Stromal cell of bone marrow (primary cell): ENCODE data around the gene CDC42BPB.

Experiments
- DNase-seq: peaks from one replicate; pipeline ENCODE4 v3.0.0-alpha.2; 2012; ENCODE audit warnings: low read depth

Gene CDC42BPB

DNA sequence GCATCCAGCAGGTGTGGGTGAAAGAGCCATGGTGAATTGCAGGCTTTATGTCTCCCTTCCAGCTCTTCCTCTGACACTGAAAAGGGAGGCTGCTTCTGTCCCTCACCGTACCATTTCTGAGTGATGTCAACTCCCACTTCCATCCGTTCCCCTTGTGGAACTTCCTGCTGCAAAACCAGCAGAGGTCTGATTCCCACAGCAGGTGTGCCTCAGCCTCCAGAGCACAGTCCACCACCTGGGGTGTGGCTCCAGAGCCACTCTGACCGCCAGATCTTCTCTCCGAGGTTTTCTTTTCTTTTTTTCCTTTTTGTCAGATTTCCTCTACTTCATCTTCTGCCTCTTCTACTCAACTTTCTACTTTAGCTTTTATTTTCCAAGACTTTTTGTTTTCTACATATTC lies 62.7 kb downstream of the CDC42BPB start:
- no peak for DNase-seq

GRCh38 chr14:102993523-102993922 lies 63.8 kb downstream of the CDC42BPB start:
- DNase-seq, result no peak

- DNase-seq, result no peak
These were observed 66.0 kb downstream of the CDC42BPB start for GRCh38 chr14:102991376-102991775.

GRCh38 chr14:102988054-102988453 lies 69.3 kb downstream of the CDC42BPB start:
- DNase-seq, result no peak

DNA sequence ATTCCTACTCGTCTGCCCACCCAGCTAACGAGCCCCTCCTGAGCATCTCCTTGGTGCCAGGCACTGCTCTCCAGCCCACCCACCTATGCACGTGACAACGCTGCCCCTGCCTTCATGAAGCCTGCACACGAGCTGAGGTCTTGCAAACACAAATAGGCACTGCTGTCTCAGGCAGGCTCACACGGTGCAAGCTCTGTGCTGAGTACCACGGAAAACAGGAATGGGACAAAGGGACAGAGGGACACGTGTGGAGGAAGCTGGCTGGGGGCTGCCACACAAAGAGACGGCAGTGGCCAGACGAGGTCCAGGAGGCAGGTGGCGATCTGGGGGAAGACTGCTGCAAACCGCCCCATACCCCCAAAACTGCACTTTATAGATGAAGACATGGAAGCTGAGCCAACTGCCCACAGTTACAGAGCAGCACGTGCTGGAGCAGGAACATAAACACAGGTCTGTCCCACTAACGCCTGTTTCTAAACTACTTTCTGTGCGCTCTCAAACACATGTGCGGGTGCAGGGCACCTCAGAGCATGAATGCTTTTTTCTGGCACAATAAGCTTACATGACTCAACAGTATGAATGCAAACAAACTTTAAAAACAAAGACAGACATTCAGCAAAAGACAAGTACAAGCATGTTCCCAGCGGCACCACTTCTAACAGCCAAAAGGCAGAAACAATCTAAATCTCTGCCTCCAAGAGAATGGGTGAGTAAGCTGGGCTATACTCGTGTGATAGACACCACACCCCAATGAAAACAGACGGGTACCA lies 70.4 kb downstream of the CDC42BPB start:
- DNase-seq, result no peak

GRCh38 chr14:102985665-102986064 lies 71.7 kb downstream of the CDC42BPB start:
- DNase-seq, result no peak

- no peak for DNase-seq
These were observed 72.8 kb downstream of the CDC42BPB start for GRCh38 chr14:102984336-102985102.

- no peak for DNase-seq
These were observed 73.9 kb downstream of the CDC42BPB start for GRCh38 chr14:102983496-102983895.

DNA sequence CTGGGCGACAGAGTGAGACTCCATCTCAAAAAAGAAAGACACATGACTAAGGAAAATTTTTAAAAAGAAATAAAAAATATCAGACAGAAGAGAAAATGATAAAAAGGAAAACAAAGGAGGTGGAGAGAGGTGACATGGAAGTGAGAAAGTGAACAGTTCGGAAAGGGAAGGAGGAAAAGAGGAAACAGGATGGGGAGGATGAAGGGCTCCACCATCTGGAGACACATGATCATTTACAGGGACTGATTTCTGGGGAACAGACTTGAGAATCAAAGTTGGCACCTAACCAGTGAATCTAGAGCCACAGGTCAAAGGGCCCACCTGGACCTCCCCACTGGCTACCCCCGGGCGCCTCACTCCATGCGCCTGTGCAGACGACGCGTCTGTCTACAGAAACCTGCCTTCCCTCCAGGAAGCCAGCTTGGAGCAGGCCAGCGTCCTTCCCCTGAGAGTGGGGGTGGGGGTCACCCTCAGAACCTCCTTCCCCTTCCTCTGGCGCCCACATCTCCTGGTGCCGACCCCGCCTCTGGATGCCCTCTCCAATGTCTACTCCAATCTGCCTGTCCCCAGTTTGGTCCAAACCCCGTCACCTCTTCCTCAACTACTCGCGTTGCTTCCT lies 74.4 kb downstream of the CDC42BPB start:
- no peak for DNase-seq

- peak; percentile 43 for DNase-seq
These were observed 76.9 kb downstream of the CDC42BPB start for GRCh38 chr14:102980409-102980810.

DNA sequence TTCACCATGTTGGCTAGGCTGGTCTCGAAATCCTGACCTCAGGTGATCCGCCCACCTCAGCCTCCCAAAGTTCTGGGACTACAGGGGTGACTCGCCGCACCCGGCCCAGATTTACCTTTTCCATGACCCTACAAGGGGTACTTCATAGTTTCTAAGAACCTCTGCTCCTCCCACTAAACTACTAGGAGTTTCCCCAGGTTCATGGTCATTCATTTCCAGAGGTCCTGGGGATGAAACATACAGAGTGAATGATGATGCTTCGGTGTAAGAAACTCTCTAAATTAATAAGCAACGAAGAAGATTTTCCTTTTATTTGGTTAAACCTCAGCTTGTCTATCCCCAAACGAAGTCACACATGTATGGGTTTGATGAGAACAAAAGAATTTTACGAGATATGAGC lies 77.9 kb downstream of the CDC42BPB start:
- DNase-seq, result no peak

DNA sequence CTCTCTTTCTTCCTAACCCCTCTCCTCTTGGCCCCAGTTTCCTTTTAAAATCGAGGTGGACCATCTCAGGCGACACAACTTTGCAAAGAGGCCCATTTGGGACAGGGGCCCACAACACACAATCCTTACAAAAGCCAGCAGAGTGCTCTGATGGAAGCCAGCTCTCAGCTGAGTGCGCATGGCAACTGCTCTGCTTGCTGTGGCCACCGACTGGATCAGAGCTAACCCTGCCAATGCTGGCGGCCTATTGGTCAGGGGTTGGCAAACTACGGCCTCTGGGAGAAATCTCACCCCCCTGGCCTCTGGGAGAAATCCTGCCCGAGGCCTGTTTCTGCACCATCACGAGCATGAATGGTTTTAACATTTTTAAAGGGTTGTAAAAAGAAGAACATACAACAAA lies 79.9 kb downstream of the CDC42BPB start:
- DNase-seq, result no peak

DNA sequence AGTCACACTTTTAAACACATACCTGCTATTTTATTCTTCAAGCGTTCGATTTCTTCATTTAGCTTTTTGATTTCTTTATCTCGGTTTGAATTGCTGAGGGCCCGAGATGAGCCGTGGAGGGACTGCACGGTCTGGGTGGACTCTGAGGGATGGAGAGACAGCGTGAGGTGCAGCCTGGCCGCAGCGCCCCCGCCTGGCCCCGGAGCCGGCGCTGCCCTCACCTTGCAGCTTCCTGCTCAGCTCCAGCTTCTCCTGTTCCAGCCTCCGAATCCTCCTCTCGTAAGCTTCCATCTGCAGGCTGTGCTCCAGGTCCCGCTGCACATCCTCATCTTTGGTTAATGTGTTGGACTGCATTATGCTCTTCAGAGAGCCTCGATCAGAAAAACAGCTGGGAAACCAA lies 81.7 kb downstream of the CDC42BPB start:
- no peak for DNase-seq

- DNase-seq, result no peak
These were observed 83.6 kb downstream of the CDC42BPB start for GRCh38 chr14:102973706-102974285.

DNA sequence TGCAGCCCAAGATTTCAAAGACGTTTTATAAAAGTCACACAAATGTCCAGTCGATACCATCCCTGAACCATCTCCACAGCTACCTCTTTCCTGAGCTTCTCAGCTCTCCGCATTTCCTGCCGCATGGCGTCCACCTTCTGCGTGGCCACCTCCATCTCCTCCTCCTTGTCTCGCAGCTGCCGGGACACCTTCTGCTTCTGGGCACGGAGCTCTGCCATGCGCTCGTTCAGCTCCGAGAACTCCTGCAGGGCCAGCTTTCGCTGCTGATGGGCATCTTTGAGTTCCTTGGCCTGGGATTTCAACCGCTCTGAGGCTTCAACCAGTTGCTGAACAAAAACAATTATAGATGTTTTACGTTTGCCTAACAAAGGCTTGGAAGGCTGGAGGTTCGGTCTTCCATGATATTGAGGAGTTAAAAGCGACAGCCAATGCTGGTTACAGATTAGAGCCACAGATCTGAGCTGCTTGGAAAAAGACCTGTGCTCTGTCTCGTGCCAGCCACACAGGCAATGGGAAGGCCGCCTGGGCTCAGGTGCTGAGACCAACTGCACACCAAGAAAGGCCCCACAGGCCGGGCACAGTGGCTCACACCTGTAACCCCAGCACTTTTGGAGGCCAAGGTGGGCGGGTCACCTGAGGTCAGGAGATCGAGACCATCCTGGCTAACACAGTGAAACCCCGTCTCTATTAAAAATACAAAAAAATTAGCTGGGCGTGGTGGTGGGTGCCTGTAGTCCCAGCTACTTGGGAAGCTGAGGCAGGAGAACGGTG lies 85.3 kb downstream of the CDC42BPB start:
- no peak for DNase-seq

DNA sequence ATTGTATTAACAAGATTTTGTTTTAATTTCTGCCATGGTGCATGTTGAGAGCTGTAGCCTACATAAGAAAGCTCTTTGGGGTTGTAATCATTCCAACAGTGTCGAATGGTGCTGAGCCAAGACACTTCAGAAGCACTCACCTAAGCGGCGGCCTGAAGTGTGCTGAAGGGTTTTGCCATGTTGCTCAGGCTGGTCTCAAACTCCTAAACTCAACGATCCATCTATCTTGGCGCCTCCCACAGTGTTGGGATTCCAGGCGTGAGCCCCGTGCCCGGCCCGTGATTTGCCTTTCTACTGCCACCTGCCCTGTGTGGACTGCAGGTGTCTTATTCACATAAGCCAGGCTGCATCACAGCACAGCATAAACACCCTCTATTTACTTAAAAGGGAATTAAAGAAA lies 86.0 kb downstream of the CDC42BPB start:
- no peak for DNase-seq

- DNase-seq, result no peak
These were observed 86.9 kb downstream of the CDC42BPB start for GRCh38 chr14:102970496-102970895.

GRCh38 chr14:102969901-102970300 lies 87.4 kb downstream of the CDC42BPB start:
- no peak for DNase-seq

DNA sequence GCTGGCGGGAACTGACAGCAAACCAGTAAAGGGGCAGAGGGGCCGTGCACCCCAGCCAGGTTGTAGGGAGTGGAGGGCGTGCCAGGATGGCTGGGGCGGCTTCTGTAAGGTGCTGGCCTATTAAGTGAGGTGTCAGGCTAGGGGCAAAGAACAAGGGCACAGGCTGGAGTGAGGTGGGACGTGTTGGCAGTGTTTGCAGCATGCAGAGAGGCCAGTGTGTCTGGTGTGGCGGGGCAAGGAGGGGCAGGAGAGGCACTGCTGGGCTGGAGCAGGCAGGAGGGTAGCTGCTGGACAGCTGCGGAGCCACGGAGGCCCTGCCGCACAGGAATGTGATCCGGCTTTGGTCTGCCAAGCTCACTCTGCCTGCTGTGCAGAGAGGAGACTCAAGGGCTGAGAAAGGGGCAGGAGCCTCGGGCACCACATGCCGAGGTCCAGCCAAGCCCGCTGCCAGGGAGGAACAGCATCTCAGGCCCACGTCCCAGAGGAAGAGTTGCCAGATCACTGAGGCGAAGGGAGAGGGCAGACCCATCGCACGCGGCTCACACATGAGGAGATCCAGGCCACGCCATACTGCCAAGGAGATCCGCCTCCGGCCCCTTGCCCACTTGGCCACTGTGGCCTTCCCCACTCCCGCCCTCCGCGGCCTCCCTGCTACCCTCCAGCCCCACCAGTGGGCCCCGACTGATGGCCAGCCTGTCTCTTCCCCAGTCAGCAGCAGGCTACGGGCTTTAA lies 88.1 kb downstream of the CDC42BPB start:
- DNase-seq, result no peak

DNA sequence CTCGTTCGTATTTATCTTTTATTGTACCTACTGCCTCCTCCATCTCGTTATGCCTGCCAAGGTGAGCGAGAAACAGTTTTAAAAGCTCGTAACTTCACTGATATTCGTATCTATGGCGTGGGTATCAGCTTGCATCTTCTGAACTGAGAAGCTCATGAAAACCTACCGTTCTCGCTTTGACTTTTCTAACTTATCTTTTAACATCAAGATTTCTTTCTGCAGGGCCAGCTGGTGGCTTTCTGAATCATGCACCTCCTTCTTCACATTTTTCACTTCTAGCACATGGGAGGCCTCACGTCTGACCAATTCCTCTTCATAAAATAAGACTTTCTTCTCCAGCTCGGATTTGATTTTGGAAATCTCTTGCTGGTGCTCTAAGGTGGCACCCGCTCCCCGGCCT lies 89.0 kb downstream of the CDC42BPB start:
- no peak for DNase-seq

- no peak for DNase-seq
These were observed 89.9 kb downstream of the CDC42BPB start for GRCh38 chr14:102967506-102967795.
